Measurements from ENCODE around the gene DNAJB6.

- TF ChIP-seq POLR2A (IDR thresholded peaks at IDR 0.05) (no peak), CTCF (IDR thresholded peaks at IDR 0.05) (no peak), POLR2AphosphoS5 (IDR thresholded peaks at IDR 0.05) (no peak), EP300 (IDR thresholded peaks at IDR 0.05) (no peak)
Observed at GRCh38 chr7:157359581-157359980, 22.8 kb downstream of the DNAJB6 start.

Data from suprapubic skin (tissue), 4 donors.